ENCODE data around the gene PTPRG. TPM values are rescaled to one million over a fixed set of nuclear protein-coding genes. Genes with fewer than 3 reads are reported as not detected.

Gene PTPRG
- total and polyA plus RNA-seq, 11 donors, result 8.0 to 48.5 (median 35.4) TPM

- Histone ChIP-seq H3K36me3 (no peaks in the 10 kb centered on the region), H3K27me3 (no peaks in the 10 kb centered on the region), H3K4me3 (no peak overlapping the region), H3K27ac (no peak overlapping the region), H3K4me1 (peaks cover 0 to 32% (median 5%) of the 10 kb centered on the region in 12 donors), H3K9me3 (no peaks in the 10 kb centered on the region)
- 82 to 95% (median 86%) methylated on average over 7 of the region's 7 CpGs for WGBS, 4 donors
- no peak for TF ChIP-seq POLR2A (IDR thresholded peaks at IDR 0.05)
- TF ChIP-seq CTCF (IDR thresholded peaks at IDR 0.05), result no peak
- intact Hi-C loops (cut with DNase I), result no loop called here
- DNase-seq (no peak), ATAC-seq (peak in 1 of 4 donors; percentile 54)
Measured at GRCh38 chr3:62039586-62039985, 478.2 kb downstream of the PTPRG start.

GRCh38 chr3:62041681-62042080 lies 480.3 kb downstream of the PTPRG start:
- WGBS, 4 donors, result 81 to 90% (median 86%) methylated on average over 4 of the region's 4 CpGs

GRCh38 chr3:62044874-62045411 lies 483.6 kb downstream of the PTPRG start:
- peaks cover 0 to 15% (median 1%) of the 10 kb centered on the region in 12 donors for H3K4me1 ChIP-seq
- 77 to 95% (median 84%) methylated on average over 5 of the region's 5 CpGs for WGBS, 4 donors
- DNase-seq (no peak), ATAC-seq (no peak)
- intact Hi-C loops (cut with DNase I), result loop anchor here in 1 of 10 donors (10.0 kb wide), 1 partner anchor 140 kb away; no protein-coding TSS in a partner anchor
- no peaks in the 10 kb centered on the region for H3K9me3 ChIP-seq
- TF ChIP-seq CTCF (IDR thresholded peaks at IDR 0.05) (no peak), POLR2A (IDR thresholded peaks at IDR 0.05) (no peak)
- no peak overlapping the region for H3K27ac ChIP-seq
- H3K27me3 ChIP-seq, result no peaks in the 10 kb centered on the region
- H3K4me3 ChIP-seq, result no peak overlapping the region
- H3K36me3 ChIP-seq, result no peaks in the 10 kb centered on the region

More at GRCh38 chr3:62041681-62042080, 480.3 kb downstream of the PTPRG start:
- H3K36me3 ChIP-seq, result no peaks in the 10 kb centered on the region
- peaks cover 0 to 26% (median 4%) of the 10 kb centered on the region in 12 donors for H3K4me1 ChIP-seq
- ATAC-seq (no peak), DNase-seq (no peak)
- H3K4me3 ChIP-seq, result no peak overlapping the region
- H3K27ac ChIP-seq, result no peak overlapping the region
- TF ChIP-seq POLR2A (IDR thresholded peaks at IDR 0.05) (no peak), CTCF (IDR thresholded peaks at IDR 0.05) (no peak)
- no peaks in the 10 kb centered on the region for H3K27me3 ChIP-seq
- no peaks in the 10 kb centered on the region for H3K9me3 ChIP-seq
- intact Hi-C loops (cut with DNase I), result loop anchor here in 1 of 10 donors (10.0 kb wide), 1 partner anchor 143 kb away; no protein-coding TSS in a partner anchor

- no peak for ATAC-seq
- Histone ChIP-seq H3K27me3 (no peaks in the 10 kb centered on the region), H3K4me1 (peaks cover 0 to 24% (median 1%) of the 10 kb centered on the region in 12 donors), H3K9me3 (no peaks in the 10 kb centered on the region), H3K36me3 (no peaks in the 10 kb centered on the region), H3K27ac (no peak overlapping the region), H3K4me3 (no peak overlapping the region)
- intact Hi-C loops (cut with DNase I), result loop anchor here in 1 of 10 donors (10.0 kb wide), 1 partner anchor 138 kb away; no protein-coding TSS in a partner anchor
- TF ChIP-seq CTCF (IDR thresholded peaks at IDR 0.05), result no peak
- TF ChIP-seq POLR2A (IDR thresholded peaks at IDR 0.05), result no peak
- no peak for DNase-seq
Measured at GRCh38 chr3:62046326-62046725, 485.0 kb downstream of the PTPRG start.
